NCI-H1694 treated with DMSO at 0.1 percent for 48 hours (cell line): Measurements from ENCODE around the gene STIM1.

Experiments
- DNase-seq: peaks from one replicate; lab custom pipeline; 2025; lab: John Stamatoyannopoulos, UW

The STIM1 gene

DNA sequence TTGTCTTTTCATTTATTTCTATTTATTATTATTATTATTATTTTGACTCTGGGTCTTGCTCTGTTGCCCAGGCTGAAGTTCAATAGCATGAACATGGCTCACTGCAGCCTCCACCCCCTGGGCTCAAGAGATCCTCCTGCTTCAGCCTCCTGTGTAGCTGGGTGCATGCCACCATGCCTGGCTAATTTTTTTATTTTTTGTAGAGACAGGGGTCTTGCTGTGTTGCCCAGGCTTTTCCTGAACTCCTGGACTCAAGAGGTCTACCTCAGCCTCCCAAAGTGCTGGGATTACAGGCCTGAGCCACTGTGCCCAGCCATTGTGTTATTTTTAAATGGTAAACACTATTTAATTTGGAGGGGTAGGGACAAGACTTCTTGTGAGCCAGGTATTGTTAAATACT is 215.9 kb downstream of the STIM1 start:
- DNase-seq, result no peak

DNA sequence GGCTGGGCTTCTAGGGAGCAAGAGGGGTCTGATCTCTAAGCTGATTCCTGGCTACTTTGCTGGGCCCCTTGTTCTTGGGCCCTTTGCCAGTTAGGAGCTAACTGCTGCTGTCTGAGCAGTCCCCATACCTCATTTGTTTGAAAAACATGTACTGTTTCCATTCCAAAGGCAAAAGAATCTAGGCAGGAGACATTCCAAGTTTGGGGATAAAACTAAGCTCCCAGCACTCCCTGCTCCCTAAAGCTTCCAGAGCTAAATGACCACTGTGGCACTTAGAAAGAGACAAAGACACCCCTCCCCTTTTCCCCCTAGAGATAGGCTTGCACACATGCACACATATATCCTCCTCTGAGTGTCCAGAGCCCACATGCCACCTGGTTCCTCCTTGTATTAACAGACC is 216.4 kb downstream of the STIM1 start:
- no peak for DNase-seq

DNA sequence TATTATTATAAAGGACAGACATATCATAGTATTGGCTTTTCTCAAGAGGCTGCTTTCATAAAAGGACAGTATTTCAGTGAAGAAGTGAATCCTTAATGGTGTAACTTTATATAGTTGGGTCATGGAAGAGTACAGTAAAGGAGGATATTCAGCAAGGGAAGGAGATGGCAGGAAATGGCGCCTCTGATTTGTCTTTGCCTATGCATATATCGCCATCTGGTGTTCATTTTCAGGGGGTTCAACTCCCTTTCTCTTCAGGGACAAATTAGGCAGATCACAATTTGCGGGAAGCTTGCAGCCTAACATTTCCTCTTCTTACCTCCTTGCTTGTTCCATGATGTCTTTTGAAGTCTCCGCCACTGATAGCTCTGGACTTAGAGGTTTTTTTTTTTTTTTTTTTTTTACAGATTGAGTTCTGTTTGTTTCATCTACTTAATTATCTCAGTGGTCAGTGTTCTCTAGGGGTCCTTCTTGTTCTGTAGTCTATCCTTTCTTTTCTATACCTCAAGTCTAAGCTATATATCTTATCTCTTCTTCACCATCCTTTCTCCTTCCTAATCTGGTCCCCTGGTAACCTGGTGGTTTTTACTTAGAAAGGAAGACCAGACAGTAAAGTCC is 217.3 kb downstream of the STIM1 start:
- peak; percentile 74 for DNase-seq

DNA sequence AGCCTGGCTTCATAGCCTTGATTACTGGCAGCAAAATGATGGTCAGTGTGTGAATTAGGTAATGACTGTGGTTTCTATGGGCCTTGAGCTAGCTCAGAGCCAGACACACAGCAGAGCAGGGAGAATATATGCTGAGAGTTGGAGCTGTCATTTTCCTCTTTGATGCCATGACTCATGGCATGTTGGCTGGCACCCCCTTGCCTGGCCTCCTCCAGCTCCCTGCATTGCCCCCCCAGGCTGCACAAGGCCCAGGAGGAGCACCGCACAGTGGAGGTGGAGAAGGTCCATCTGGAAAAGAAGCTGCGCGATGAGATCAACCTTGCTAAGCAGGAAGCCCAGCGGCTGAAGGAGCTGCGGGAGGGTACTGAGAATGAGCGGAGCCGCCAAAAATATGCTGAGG is 218.8 kb downstream of the STIM1 start:
- DNase-seq, result no peak

DNA sequence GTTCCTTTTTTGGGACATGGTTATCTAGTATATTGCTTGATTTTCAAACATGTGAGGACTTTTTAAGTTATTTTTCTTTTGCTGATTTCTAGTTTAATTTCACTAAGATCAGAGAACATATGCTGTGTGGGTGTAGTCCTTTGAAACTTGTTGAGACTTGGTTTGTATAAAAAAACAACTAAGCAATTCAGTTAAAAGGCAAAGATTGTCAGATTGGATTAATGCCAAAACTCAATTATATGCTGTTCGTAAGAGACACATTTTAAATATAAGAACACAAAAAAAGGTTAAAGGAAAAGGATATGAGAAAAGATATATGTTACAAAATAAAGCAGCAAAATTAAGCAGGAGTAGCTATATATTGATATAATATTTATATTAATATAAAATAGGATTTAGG is 221.3 kb downstream of the STIM1 start:
- DNase-seq, result no peak

DNA sequence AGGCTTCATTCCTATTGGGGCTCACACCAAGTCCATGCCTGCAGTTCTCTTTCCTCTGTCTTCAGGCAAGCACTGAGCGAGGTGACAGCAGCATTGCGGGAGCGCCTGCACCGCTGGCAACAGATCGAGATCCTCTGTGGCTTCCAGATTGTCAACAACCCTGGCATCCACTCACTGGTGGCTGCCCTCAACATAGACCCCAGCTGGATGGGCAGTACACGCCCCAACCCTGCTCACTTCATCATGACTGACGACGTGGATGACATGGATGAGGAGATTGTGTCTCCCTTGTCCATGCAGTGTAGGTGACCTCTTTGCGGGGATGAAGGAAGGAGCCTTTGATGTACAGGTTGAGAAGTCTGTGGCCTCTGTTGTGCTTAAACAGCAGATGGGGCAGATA is 227.7 kb downstream of the STIM1 start:
- DNase-seq, result no peak

DNA sequence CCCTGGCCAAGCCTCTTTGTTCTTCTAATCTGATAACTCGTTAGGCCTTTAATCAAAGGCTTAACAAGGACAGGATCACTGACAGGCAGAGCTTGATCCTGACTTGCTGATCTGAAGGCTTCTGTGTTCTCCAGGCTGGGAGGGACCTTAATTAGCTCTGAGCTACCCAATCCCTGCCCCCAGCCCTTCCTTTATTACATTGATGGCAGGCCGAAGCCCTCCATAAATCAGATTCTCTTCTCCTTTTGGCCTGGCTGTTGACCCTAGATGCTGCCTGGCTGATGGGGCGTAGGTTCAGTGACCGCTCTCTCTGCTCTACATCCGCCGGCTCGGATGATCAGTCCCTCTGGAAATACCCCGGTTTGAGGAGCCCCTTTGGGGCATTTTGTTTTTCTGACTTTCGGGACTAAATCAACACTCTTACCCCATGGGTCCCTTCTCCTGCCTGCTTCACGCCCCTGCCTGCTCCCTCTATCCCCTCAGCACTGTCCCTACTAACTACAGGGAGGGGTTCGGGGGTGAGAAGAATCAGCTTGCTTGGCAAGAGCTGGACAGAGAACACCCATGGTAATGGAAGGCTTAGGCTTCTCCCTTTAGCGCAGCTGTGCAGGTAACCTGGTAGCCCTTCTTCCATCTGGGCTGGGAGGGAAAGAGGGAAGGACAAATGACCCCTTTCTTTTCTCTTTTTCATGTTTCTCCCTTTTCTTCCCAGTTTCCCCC is 229.1 kb downstream of the STIM1 start:
- DNase-seq, result no peak

DNA sequence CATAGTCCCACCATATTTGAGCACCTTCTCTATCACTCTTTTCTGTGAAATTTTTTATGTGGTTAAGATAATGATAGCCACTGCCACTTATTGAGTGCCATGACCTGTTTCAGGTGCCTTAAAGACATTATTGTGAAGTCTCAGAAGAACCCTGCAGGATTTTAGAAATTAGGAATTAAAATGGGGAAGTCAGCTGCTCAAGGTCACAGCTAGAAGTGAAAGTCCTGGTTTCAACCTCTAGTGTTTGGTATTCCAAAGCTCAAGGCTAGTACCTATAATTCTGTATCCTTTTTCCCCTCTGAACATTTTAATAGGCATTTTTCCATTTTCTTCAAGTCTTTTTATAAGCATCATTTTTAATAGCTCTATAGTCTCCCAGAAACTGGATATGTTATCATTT is 230.1 kb downstream of the STIM1 start:
- DNase-seq, result no peak

DNA sequence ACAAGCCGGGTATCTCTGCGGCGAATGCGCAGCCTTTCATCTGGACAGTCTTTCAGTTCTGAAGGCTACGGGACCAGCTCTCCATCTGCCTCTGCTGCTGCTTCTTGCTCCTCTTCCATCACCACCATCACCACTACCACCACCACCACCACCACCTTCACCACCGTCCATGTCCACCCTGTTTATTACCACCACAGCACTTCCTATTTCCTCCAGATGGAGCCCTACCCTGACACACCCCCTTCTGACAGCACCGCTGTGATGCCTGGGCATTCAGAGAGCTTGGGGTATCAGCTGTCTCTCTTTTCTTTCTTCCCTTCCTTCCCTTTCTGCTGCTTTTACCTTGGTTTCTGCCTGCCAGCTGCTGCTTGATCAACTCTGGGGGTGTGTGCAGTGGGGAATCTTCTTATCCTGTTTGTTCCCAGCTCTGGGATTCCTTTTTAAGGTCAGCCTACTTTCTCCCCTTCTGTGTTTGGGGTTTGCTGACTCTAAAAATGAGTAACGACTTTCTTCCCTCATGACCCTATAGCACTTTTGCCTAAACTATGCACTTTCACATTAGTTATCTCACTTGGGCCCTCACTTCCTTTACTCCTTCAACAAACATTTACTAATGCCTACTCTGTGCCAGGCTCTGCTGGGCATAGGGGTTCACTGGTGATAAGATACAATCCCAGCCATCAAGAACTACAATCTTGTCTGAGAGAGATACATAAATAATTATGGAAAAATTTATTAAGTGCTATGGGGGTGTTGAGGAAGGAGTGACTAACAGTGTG is 231.3 kb downstream of the STIM1 start:
- DNase-seq, result no peak

DNA sequence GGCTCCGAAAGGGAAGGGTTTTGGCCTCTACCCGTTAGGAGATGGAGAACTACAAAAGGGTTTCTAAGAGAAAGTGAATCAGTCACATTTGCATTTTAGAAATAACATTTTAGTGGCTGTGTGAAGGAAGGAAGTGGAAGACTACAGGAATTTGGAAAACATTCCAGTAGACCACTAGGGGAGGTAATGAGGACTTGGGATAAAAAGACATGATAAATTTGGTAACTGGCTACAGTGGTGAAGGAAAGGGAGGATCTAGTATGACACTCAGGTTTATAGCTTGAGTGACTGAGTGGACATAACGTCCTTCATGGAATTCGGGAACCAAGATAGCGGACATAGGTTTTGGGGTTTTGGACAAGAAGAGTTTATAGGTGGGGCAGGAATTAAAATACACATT is 232.1 kb downstream of the STIM1 start:
- no peak for DNase-seq

DNA sequence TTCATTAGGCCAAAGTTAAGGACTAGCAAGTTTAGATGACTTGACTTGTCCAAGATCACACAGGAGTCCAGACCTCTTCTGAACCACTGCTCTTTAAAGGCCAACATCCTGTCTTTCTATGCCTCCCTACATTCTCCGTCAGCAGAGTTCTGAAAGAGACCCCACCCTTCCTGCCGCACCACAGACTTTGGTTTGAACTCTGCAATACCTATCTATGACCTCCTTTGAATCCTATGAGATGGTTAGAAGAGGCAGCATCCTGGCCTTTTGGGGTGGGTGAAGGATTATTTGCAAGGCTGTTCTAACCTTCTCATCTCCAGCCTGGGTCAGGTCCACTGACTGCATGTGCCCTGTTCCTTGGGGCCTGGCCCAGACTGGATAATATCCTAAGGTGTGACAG is 234.8 kb downstream of the STIM1 start:
- DNase-seq, result no peak

DNA sequence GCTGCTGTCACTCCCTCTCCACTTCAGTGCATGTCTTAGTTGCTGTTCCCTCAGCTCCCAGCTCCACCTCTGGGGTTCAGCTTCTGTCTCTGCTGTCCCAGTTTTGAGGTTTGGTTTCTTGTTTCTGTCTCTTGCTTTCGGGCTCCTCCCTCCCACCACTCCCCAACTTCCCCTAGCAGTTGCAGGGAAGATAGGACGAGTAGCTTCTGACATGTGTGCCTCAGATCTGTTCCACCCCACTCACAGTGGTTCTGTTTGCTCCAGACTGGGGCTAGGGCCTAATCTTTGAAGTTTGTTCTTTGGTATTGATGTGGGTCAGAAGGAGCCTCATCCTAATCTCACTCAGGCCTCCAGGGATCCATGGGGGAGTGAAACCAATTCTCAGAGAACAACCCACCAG is 236.6 kb downstream of the STIM1 start:
- no peak for DNase-seq

DNA sequence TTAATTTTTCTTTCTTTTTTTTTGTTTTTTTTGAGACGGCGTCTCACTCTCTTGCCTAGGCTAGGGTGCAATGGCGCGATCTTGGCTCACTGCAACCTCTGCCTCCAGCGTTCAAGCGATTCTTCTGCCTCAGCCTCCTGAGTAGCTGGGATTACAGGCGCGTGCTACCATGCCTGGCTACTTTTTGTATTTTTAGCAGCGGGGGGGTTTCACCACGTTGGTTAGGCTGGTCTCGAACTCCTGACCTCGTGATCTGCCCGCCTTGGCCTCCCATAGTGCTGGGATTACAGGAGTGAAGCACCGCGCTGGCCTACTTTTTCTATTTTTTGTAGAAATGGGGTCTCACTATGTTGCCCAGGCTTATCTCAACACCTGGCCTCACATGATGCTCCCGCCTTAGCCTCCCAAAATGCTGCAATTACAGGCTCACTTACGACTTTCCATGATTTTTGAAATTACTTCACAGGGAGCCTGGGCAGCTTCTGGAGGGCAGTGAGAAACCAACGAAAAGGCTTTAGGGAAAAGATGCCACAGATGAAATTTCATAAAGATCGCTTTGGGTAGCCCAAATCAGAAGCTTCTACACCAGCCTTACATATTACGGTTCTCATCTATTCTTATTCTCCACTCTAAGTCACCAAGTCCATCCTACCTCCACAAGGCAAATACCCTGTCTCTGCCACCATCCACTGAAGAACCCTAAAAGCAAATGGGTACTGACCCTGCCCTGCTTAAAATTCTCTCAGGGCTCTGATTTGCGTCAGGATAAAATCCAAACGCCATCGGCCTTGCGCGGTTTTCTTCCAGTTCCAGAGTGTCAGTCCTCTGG is 238.3 kb downstream of the STIM1 start:
- DNase-seq, result no peak

DNA sequence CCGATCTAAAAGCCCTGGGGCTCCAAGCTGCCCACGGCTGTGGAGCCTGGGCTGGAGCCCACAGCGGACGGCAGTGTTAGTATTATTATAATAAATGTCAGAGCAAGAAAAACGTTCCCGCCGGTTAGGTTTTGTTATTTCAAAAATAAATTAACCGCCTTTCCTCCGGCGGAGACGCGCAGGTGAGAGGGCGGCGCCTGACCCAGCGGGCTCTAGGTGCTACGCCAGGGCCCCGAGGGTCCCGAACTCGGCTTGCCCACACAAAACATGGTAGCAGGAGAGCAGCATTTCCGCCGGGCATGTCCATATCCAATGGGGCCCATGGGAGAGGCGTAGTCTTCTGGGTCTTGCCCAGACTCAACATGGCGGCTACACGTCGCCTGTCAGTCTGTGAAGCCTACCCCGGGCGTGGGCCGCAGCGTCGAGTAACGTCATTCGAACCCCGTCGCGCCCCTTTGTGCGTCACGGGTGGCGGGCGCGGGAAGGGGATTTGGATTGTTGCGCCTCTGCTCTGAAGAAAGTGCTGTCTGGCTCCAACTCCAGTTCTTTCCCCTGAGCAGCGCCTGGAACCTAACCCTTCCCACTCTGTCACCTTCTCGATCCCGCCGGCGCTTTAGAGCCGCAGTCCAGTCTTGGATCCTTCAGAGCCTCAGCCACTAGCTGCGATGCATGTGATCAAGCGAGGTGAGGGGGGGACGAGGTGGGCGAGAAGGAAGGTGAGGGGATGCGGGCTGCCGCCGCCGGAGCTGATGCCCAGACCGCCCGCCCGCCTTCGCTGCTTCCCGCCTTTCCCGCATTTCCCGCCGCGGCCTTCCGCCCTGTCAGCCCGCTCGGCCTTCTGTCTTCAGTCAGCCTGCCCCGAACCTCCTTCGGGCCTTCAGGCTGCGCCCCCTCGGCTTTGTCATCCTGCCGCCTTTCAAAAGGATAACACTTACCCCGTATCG is 239.2 kb downstream of the STIM1 start, which contains the start of gene RRM1:
TSS of gene RRM1 (plus strand) at position 452 of the 944 bp plus-strand sequence. CDS start at position 666, 214 bp downstream.
- peak; percentile 90 for DNase-seq

DNA sequence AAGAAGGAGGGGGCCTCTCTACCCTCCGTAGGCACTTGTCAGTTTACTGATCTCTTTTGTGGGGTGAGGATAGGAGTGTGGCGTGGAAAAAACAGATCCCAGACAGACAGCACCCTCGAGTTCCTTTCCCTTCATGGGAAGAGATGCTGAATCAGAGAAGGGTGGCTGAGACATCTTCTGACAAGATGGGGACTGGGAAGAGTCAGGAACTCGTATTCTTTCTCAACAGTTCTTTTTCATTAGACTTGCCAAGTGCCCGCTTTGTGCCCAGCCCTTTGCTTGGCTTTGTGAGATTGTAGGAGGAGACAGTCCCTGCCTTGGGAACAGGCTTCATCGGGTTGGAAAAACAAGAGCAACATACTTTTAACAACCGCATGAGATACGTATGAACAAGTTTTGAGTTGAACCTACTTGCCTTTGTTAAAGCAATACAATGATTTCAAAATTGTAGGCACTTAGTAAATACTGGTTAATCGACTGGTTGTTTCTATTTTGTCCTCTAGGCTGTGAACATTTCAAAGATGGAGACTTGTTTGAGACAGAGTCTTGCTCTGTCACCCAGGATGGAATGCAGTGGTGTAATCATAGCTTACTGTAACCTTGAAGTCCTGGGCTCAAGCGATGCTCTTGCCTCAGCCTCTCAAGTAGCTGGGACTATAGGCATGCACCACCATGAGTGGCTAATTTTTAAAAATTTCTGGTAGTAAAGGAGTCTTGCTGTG is 240.2 kb downstream of the STIM1 start:
- no peak for DNase-seq

DNA sequence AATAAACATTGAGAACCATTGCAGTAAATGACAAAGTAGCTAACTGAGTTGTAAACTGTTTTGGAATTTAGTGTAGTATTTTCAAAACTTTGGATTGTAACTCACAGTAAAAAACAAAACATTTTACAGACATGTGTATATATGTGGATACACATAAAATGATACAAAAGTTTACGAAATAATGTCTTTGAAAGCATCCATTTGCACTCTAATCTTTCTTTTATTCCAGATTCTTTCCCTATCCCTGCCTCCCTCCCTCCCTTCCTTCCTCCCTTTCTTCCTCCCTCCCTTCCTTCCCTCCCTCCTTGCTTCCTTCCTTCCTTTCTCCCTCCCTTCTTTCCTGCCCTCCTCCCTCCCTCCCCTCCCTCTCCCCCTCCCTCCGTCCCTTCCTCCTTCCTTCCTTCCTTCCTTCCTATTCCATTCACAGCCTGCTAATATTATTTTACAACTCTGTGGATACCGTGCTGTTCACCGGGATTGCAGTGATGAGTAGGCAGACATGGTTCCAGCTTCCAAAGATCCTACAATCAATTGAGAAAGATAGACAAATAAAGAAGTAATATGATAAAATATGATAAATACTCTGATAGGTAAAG is 242.7 kb downstream of the STIM1 start:
- no peak for DNase-seq

DNA sequence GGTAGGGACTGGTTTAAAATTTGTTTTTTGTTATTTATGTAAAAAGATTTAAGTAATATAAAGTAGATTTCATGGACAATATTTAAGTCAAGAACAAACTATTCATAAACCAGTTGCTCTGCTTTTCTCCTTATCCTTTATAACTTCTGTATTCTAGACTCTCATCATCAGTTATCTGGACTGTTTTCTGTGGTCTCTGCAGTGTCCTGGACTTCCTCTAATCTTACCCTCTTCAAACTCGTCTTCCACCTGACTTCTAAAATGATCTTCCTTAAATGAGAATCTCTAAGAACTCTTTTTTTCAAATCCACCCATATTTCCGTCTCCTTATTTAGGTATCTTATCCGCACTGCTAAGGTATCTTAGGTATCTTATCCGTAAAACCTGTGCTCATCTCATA is 247.2 kb downstream of the STIM1 start:
- DNase-seq, result no peak

DNA sequence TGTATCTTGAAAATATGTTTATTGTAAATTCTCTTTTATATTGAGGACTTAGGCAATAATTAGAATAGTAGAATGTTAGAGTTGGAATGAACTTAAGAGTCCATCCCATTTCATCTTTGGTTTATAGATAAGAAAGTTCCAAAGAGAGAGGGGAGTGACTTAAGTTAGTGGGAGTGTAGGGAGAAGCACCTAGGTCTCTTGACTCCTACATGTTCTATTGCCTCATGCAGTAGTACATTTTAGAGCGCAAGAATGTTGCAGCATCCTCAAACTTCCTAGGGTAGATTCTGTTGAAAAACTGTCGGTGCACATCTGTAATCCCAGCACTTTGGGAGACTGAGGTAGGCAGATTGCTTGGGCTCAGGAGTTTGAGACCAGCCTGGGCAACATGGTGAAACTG is 247.8 kb downstream of the STIM1 start:
- DNase-seq, result no peak

DNA sequence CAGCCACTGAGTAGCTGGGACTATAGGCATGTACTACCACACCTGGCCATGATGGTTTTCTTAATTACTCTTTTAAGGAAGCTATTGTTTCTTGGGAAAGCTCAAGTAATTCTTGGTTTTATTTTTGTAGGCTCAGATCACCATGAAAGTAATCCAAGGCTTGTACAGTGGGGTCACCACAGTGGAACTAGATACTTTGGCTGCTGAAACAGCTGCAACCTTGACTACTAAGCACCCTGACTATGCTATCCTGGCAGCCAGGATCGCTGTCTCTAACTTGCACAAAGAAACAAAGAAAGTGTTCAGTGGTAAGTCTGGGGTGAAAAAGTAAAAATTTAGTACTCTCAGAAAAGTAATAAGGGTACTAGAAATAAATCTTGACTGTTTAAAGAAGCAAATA is 250.5 kb downstream of the STIM1 start:
- no peak for DNase-seq

DNA sequence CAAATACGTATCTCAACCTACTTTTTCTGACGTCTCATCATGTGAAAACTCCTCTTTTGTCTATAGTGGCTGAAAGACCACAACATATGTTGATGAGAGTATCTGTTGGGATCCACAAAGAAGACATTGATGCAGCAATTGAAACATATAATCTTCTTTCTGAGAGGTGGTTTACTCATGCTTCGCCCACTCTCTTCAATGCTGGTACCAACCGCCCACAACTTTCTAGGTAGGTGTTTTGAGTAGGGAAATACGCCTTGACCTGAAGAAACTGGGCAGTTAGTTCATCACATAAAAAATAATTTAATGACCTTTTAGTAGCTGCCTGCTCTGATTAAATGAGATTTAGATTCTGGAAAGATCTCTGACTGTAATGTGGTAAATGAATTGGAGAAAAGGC is 256.4 kb downstream of the STIM1 start:
- no peak for DNase-seq
